Nephron (organoid): ENCODE results near the gene TRIM26.

Experiments used
- H3K27ac Mint-ChIP-seq, 3 experiments: 2 replicates each; pipeline ENCODE4 v1.8.0; 2020; ENCODE audit warnings: mixed read lengths in 3 of 3, mild to moderate bottlenecking in 2 of 3, moderate library complexity in 1 of 3
- H3K27me3 Mint-ChIP-seq: 2 replicates; pipeline ENCODE4 v1.8.0; 2021; ENCODE audit warnings: low read depth, mild to moderate bottlenecking, moderate library complexity, mixed read lengths
- H3K36me3 Mint-ChIP-seq: 2 replicates; pipeline ENCODE4 v1.8.0; 2020; ENCODE audit warnings: low read depth, mixed read lengths
- H3K4me1 Mint-ChIP-seq: 2 replicates; pipeline ENCODE4 v1.8.0; 2020; ENCODE audit warnings: mixed read lengths
- H3K4me3 Mint-ChIP-seq, 3 experiments: 2 replicates each; pipeline ENCODE4 v1.8.0; 2020; ENCODE audit warnings: mild to moderate bottlenecking in 3 of 3, mixed read lengths in 3 of 3, moderate library complexity in 2 of 3
- H3K9me3 Mint-ChIP-seq: 2 replicates; pipeline ENCODE4 v1.8.0; 2020; ENCODE audit warnings: mixed read lengths
- CTCF ChIP-seq, 3 experiments: fragments of 200-600 bp; sonication (generic); IDR thresholded peaks; one replicate each; pipeline ENCODE4 v1.5.0; 2021; ENCODE audit warnings: antibody characterized with exemption in 3 of 3; ENCODE audit not compliant: unreplicated experiment in 3 of 3

The TRIM26 gene

DNA sequence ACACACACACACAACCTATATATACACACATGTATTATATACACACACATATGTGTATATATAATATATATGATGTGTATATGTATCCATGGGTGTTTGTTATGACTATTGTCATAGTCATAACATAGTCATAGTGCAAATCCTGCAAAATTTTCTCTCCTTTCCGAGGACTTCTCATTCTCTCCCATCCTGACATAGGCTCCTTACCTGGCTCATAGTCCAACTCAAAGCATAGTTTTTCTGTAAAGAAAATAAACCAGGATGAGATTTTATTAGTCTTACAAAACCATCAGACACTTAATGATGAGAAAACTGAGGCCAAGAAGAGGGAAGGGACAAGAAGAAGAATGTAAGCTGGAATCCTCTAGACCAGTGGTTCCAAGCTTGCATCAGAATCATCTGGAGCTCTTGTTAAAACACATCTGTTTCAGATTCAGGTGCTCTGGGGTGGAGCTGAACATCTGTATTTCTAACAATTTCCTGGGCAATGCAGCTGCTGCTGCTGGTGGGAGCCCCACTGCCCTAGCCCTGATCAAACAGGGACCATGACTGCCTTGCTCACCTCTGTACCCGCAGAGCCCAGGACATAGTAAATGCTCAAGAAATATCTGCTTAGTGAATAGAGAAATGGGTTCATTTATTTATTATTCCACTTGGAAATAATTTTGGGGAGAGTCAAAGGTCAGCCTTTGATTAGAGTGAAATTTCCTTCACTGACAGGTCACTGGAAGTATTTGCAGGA, 57.5 kb downstream of the TRIM26 start:
- peaks cover 16% of the 10 kb centered on the region for H3K4me1 Mint-ChIP-seq
- H3K36me3 Mint-ChIP-seq = no peaks in the 10 kb centered on the region
- no peak overlapping the region for H3K4me3 Mint-ChIP-seq
- H3K9me3 Mint-ChIP-seq = no peaks in the 10 kb centered on the region
- peak overlapping the region; percentile 72 to 82 (median 76) for H3K27ac Mint-ChIP-seq
- peaks cover 21% of the 10 kb centered on the region for H3K27me3 Mint-ChIP-seq
- TF ChIP-seq CTCF (IDR thresholded peaks at IDR 0.05; ENCODE audit: unreplicated experiment in 3 of 3) = no peak

DNA sequence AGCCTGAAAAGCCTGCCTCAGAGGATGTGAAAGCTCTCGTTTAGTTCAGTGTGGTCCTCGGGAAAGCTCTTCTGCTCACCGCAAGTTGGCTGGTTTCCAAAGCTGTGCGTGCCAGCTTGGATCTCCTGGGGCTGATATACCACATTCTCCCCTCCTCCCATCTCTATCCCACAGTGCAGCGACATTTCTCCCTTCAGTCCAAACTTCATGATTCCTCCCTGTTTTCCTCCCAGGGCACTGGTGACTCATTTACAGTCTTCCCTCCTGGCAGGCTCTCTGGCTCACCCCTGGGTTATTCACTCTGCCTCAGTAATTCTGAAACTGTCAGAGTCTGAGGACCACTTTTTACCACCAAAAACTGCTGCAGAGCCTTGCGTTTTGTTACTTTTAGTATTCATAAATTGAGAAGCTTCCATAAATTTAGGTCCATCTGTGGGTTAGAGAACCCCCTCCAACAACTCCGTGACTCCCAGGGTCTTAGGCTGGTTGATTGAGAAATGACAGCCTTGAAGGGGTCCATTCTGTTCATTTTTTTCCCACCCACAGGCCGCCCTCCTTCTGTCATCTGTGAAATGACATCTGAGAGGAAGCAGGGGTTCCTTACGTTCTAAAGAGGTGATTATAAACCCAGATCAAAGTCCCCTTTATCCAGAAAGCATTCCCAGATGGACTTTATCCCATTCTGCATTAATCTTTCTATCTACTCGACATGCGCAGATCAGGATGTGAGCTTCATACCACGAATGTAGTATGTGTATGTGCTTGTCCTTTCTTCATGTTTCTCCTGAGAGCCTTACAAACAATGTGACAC, 58.3 kb downstream of the TRIM26 start:
- TF ChIP-seq CTCF (IDR thresholded peaks at IDR 0.05; ENCODE audit: unreplicated experiment in 3 of 3) = no peak
- Mint-ChIP-seq H3K27ac (peak overlapping the region; percentile 35 to 76 (median 64)), H3K4me3 (no peak overlapping the region), H3K9me3 (peaks cover 2% of the 10 kb centered on the region), H3K36me3 (no peaks in the 10 kb centered on the region), H3K4me1 (peaks cover 16% of the 10 kb centered on the region), H3K27me3 (peaks cover 19% of the 10 kb centered on the region)

DNA sequence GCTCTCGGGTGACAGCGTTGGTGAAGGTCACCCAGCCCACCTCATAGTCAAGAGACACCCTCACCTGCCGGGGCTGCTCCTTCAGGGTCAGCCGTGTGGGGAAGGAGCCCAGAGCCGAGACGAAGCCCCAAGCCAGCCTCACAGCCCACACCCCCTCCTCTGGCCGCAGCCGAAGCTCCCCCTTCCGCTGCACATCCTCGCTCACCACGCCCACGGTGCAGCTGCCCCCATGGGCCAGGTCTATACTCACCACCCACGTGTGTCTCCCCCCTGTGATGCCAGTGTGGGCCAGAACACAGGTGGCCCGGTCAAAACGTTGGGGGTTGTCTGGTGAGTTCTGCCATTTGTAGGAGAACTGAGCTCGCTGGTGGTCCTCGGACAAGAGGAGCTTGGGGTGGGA, 59.1 kb downstream of the TRIM26 start:
- peaks cover 16% of the 10 kb centered on the region for H3K4me1 Mint-ChIP-seq
- H3K27me3 Mint-ChIP-seq = peaks cover 13% of the 10 kb centered on the region
- no peaks in the 10 kb centered on the region for H3K36me3 Mint-ChIP-seq
- no peak for TF ChIP-seq CTCF (IDR thresholded peaks at IDR 0.05; ENCODE audit: unreplicated experiment in 3 of 3)
- H3K4me3 Mint-ChIP-seq = no peak overlapping the region
- H3K27ac Mint-ChIP-seq = no peak overlapping the region
- H3K9me3 Mint-ChIP-seq = peaks cover 2% of the 10 kb centered on the region

DNA sequence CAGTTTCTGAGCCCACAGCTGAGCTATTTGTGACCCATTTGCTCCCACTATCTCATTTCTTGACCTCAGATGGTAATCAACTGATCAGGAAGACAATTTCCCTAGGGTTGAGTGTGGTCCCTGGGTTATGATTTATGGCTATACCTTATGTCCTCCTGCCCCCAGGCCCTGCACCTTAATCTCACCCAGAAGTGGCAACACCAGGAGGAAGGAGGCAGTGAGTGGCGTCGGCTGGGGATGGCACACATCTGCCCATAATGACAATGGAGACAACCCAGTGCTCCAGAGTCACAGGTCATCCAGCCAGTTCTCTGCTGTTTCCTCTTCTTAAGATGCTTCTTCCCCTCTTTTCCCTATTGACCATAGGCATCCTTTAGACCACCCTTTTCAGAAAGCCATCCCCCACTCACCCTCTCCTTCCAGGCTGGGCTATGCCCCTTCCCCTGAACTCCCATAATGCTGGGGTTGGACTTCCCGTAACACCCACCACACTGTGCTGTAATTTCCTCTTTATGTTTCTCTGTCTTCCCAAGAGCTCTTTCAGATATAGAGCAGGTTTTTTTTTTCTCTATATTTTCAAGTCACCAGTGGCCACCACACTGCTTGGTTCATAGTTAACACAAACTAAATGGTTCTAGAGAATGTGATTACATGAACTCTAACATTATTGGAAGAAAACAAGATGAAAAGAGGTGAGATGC, 60.1 kb downstream of the TRIM26 start:
- Mint-ChIP-seq H3K9me3 (peaks cover 2% of the 10 kb centered on the region), H3K27me3 (peaks cover 13% of the 10 kb centered on the region), H3K4me1 (peaks cover 16% of the 10 kb centered on the region), H3K27ac (no peak overlapping the region), H3K36me3 (no peaks in the 10 kb centered on the region), H3K4me3 (no peak overlapping the region)
- TF ChIP-seq CTCF (IDR thresholded peaks at IDR 0.05; ENCODE audit: unreplicated experiment in 3 of 3) = no peak

GRCh38 chr6:30152016-30152673, 61.1 kb downstream of the TRIM26 start:
- no peak for TF ChIP-seq CTCF (IDR thresholded peaks at IDR 0.05; ENCODE audit: unreplicated experiment in 3 of 3)
- no peak overlapping the region for H3K4me3 Mint-ChIP-seq

More at GRCh38 chr6:30152016-30152673, 61.1 kb downstream of the TRIM26 start:
- Mint-ChIP-seq H3K27me3 (peaks cover 18% of the 10 kb centered on the region), H3K27ac (no peak overlapping the region), H3K9me3 (peaks cover 2% of the 10 kb centered on the region), H3K4me1 (peaks cover 16% of the 10 kb centered on the region), H3K36me3 (no peaks in the 10 kb centered on the region)
